NOMO-1 (cell line): ENCODE results near the gene TEX101.
"Not testable (repeated sequence)": the region's sequence is repeated elsewhere in the genome, so short reads cannot be mapped to it uniquely, and the experiment has no call there.

Source experiments
- DNase-seq, 2 experiments: peaks; one replicate each; lab custom pipeline; 2025; ENCODE audit not compliant: unreplicated experiment in 2 of 2; lab: John Stamatoyannopoulos, UW

Gene TEX101

DNA sequence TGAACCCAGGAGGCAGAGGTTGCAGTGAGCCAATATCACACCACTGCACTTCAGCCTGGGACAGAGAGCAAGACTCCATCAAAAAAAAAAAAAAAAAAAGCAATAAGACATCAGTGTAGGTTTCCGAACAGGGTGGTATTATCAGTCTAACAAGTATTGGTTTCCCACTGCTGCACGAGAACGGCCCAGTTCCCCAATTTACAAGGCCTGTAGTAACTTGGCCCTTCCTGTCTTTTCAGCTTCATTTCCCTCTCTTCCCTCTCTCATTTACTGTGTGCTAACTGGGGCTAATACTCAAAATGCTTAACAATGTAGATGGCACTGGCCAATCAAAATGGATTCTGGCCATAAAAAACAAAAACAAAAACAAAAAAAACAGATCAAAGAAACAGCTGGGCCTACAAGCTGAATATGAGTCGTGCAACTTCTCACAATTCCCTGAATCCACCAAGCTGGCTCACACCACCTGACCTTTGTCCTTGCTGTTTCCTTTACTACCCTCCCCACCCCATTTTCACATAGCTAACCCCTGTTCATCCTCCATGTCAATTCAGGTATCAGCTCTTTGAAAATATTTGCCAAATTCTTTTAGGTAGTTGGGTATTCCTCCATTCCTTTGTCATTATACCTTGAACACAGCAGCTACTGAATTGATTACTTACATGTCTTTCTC lies 2.4 kb downstream of the TEX101 start:
- peak; percentile 60 to 73 for DNase-seq

DNA sequence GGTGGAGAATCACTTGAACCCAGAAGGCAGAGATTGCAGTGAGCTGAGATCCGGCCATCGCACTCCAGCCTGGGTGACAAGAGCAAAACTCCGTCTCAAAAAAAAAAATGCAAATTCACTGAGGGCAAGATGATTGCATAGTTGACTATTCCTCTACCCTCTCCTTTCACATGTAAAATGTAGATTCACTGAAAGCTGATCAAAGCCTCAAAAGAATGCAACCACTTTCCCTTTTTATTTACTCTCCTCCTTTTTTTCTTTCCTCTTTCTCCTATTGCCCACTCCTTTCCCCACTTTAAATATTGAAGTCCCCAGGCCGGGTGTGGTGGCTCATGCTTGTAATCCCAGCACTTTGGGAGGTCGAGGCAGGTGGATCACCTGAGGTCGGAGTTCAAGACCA lies 6.3 kb downstream of the TEX101 start:
- DNase-seq: no peak

DNA sequence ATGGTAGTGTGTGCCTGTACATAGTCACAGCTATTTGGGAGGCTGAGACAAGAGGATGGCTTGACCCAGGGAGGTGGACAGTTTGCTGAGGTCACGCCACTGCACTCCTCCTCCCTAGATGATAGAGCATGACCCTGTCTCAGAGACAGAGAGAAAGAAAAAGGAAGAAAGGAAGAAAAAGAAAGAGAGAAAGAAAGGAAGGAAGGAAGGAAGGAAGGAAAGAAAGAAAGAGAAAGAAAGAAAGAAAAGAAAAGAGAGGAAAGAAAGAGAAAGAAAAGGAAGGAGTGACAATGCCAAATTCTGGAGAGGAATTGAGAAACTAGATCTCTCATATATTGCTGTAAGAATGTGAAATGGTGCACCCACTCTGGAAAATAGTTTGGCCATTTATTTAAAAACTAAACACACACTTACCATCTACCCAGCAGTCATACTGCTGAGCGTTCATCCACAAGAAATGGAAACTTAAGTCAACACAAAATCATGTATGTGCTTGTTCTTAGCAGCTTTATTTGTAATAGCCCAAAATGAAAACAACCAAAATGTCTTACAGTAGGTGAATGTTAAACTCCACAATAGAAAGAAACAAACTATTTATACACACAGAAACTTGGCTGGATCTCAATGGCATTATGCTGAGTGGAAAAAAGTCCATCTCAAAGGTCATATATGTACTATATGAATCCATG lies 7.5 kb downstream of the TEX101 start:
- no peak for DNase-seq

DNA sequence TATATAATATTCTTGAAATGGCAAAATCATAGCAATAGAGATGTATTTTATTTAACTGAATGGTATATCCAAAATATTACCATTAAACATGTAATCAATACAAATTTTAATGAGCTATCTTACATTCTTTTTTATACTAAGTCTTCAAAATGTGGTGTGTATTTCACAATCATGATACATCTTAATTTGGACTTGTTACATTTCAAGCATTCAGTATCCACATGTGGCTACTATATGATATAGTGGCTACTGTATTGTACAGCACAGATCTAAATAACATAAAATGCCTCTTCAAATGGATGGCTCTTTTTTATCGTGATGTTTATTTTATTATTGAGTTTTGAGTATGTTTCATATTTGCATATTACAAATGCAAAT lies 8.0 kb downstream of the TEX101 start:
- DNase-seq: no peak

DNA sequence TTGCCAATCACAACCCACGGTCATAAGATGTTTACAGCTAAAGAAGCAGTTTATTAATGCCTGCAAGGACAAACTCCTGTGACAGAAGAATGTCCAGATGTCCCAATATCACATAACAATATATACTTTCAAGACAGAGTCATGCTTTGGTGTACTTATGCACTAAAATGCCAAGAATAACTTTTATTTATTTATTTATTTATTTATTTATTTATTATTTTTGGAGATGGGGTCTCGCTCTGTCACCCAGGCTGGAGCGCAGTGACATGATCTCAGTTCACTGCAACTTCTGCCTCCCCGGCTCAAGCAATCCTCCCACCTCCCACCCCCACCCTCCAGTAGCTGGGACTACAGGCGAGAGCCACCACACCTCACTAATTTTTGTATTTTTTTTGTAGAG lies 9.1 kb downstream of the TEX101 start:
- no peak for DNase-seq

DNA sequence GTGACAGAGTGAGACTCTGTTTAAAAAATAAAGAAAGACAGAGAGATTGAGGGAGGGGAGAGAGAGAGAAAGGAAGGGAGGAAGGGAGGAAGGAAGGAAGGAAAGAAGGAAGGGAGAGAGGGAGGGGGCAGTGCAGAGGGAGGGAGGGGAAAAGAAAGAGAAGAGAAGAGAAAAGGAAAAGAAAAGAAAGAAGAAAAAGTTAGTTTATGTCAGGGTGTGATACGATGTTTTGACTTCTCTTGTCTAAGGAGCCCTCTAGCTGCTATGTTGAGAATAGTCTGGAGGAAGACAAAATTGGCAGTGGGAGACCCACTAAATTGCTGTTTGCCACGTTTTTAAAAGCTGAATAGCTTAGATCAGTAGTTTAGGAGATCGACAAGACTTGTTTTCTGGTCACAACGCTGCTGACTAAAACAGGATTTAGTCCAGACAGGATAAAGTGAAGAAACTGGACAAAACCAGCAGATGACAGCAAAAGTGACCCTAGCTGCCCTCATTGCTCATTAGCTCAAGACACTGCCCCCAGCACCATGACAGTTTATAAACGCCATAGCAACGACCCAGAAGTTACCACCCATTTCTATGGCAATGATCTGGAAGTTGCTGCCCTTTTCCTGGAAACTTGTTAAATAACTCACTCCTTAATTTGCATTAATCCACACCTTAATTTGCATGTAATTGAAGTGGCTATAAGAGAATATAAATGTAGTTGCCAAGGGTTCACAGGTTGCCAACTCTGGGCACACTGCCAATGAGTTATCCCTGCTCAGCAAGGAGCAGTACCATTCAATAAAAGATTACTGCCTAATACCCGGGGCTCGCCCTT lies 11.1 kb downstream of the TEX101 start:
- peak in 1 of 2 experiments; percentile 70 for DNase-seq

DNA sequence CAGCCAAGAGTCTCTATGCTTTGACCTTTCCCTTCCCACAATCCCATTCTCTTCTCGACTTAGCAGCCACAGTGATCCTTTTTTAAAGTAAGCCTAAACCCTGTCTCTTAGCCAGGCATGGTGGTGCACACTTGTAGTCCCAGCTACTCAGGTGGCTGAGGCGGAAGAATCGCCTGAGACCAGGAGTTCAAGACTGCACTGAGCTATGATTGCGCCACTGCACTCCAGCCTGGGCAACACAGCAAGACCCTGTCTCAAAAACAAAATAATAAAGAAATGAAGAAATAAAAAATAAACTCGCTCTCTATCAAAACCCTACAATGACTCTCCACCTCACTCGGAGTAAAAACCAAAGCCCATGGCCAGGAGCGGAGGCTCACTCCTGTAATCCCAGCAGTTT lies 14.7 kb downstream of the TEX101 start:
- DNase-seq: no peak

DNA sequence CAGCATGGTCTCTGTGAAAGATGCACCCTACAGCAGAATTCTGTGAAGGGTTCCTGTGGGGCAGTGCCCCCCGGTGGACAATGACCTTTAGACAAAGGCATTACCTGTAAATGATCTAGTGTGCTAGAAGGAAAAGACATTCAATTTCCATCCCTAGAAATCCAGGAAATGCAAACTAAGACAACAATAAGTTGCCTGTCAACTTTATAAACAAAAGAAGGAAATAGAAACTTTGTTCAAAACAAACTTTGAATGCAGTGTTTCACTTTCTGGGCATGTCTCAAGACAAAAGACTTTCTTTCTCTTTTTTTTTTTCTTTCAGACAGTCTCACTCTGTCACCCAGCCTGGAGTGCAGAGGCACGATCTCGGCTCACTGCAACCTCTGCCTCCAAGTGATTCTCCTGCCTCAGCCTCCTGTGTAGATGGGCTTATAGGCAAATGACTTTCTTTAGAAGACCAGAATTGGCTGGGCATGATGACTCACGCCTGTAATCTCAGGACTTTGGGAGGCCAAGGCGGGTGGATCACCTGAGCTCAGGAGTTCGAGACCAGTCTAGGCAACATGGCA lies 15.5 kb downstream of the TEX101 start:
- DNase-seq: no peak

DNA sequence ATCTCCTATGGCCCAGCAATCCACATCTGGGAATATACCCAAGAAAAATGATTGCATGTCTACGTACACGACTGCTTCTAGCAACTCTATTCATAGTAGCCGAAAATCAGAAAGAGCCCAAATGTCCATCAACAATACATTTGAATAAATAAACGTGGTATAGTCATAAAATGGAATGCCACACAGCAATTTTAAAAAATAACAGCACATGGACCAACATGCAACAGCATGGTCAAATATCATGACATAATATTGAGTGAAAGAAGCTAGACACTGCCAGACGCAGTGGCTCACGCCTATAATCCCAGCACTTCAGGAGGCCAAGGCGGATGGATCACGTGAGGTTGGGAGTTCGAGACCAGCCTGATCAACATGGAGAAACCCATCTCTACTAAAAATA lies 16.3 kb downstream of the TEX101 start:
- DNase-seq: no peak

DNA sequence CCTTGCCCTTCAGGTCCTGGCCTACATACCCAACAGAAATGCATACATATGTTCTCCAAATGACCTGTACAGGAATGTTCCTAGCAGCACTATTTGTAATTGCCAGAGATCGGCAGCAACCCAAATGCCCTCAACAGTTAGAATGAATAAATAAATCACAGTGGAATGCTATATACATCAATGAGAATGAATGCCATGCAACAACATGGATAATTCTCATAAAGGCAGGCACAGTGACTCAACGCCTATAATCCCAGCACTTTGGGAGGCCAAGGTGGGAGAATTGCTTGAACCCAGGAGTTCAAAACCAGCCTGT lies 18.6 kb downstream of the TEX101 start:
- no peak for DNase-seq

DNA sequence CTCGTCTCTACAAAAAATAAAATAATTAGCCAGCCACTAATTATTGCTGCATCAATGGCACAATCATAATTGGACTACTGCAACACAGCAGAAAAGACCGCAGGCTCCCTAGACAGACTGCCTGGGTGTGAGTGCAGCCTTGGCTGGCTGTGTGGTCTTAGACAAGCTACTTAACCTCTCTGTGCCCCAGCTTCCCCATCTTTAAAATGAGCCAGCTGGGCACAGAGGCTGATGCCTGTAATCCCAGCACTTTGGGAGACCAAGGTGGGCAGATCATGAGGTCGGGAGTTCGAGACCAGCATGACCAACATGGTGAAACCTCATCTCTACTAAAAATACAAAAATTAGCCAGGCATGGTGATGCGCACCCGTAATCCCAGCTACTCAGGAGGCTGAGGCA lies 19.0 kb downstream of the TEX101 start:
- no peak for DNase-seq

DNA sequence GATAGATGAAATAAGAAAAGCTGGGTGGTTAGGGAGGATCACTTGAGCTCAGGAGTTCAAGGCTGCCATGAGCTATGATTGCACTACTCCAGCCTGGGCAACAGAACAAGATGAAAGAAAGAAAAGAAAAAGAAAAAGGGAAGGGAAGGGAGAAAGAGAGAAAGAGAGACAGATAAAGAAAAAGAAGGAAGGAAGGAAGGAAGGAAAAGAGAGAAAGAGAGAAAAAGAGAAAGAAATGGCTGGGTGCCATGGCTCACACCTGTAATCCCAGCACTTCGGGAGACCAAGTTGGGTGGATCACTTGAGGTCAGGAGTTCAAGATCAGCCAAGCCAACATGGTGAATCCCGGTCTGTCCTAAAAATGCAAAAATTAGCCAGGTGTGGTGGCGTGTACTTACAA lies 21.1 kb downstream of the TEX101 start:
- no peak for DNase-seq

DNA sequence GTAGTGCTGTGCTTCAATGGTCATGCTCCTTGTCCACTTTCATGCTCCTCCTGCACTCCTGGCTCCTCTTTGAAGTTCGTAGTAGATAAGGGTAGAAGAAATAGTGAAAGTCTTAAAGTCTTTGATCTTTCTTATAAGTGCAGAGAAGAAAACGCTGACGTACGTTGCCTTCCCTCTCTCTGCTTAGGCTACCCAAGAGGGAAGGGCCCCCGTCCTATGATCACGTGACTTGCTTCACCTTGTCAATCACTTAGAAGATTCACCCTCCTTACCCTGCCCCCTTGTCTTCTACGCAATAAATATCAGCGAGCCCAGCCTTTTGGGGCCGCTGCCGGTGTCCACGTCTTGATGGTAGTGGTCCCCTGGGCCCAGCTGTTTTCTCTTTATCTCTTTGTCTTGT lies 22.6 kb downstream of the TEX101 start:
- DNase-seq: not testable (repeated sequence)

DNA sequence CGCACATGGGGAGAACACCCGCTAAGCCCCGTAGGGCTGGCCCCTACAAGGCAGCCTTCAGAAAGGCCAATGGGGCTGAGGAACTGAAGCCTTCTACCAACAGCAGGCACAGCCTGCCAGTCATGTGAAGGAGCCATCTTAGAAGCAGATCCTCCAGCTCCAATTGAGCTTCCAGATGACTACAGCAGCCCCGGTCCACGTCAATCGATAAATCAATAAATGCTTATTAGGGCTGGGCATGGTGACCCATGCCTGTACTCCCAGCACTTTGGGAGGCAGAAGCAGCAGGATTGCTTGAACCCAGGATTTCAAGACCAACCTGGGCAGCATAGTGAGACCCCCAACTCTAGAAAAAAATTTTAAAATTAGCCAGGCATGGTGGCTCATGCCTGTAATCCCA lies 23.0 kb downstream of the TEX101 start:
- DNase-seq: no peak

DNA sequence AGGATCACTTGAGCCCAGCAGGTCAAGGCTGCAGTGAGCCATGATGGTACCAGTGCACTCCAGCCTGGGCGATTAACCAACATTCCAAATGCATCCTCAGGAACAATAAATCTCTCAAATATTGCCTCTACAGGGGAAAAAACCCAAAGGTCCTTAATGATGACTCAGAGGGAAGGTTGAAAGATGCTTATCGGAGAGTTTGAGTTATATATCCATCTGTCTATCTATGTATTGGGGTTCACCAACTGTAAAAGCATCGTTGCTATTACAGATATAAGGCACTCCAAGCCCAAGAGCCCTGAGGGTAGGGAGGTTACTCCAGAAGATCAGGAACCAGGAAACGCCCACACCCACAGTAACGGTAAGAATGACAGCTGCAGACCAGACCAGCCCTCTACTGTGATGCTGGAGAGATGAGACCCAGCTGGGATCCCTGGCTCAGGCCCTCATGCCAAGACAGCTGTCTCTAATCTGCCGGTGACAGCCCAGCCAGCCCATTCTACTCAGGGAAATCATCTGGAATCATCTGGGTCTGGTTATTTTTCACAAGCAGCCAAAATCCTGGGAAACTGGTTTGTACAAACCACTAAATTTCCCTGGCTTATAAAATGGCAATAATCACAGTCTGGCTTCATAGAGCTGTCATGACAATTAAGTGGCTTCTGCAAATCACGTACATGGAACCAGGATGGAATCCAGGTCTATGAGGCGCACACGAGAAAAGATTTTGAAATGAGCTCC lies 23.8 kb downstream of the TEX101 start:
- DNase-seq: no peak

DNA sequence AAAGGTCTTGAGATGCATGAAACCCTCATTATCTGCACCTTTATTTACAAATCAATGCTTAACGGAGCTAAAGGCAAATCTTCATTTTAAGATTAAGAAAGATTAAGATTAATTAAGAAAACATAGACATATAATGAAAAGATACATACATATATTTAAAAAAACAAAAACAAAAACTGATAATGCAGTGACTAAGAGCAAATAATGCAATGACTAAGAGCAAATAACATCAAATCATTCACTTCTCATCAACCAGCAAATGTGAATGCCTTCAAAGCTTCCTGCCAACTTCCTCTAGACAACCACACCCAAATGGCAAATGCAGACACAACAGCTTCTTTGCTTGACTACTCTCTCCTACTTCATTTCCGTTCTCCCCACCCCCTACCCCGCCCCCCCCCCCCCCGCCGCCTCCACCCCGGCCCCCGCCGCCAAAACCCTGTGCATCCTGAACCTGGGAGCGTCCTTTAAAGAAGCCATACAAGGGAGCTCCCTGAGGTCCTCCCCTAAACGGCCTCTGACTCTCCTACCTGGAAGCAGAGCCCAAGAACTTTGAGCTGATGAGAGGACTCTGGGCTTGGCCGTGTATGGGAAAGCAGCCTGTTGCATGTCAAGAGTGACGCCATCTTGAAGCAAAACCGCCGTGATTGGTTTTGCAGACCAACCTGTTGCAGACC lies 24.5 kb downstream of the TEX101 start:
- peak; percentile 51 to 63 for DNase-seq

DNA sequence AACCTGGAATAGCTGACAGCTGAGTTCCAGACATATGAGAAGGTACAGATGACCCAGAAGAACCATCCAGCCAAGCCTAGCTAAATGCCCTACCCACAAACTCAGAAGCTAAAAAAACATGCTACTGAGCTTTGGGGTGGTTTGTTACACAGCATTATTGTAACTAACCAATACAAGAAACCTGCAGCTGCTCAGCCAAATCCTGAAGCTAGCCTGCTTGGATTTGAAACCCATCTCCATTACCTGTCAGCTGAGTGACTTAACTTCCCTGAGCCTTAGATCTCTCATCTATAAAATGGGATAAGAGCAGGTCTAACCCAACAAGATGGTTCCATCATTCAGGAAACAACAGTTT lies 25.0 kb downstream of the TEX101 start:
- DNase-seq: no peak

DNA sequence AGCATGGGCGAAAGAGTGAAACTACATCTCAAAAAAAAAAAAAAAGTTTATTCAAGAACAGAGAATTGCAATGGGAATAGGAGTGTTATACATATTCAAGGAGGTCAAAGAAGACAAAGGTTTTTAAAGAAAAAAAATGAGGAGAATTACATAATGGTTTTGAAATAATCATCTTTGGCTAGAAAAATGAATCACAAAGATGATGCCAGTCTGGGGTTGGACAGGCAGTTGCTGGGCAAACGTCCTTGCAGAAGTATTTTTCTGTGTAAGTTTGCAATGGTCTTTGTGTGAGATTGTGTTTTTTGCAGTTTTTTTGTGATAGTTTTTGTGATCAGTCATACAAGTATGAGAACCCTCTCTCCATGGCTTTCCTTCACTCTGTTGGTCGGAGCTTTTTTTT lies 27.0 kb downstream of the TEX101 start:
- DNase-seq: peak in 1 of 2 experiments; percentile 29

DNA sequence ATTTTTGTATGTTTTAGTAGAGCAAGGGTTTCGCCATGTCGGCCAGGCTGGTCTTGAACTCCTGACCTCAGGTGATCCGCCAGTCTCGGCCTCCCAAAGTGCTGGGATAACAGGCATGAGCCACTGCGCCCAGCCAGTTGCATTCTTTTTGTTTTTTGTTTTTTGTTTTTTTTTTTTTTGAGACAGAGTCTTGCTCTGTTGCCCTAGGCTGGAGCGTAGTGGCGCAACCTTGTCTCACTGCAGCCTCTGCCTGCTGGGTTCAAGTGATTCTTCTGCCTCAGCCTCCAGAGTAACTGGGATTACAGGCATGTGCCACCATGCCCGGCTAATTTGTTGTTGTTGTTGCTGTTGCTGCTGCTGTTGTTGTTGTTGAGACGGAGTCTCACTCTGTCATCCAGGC lies 29.4 kb downstream of the TEX101 start:
- DNase-seq: not testable (repeated sequence)

DNA sequence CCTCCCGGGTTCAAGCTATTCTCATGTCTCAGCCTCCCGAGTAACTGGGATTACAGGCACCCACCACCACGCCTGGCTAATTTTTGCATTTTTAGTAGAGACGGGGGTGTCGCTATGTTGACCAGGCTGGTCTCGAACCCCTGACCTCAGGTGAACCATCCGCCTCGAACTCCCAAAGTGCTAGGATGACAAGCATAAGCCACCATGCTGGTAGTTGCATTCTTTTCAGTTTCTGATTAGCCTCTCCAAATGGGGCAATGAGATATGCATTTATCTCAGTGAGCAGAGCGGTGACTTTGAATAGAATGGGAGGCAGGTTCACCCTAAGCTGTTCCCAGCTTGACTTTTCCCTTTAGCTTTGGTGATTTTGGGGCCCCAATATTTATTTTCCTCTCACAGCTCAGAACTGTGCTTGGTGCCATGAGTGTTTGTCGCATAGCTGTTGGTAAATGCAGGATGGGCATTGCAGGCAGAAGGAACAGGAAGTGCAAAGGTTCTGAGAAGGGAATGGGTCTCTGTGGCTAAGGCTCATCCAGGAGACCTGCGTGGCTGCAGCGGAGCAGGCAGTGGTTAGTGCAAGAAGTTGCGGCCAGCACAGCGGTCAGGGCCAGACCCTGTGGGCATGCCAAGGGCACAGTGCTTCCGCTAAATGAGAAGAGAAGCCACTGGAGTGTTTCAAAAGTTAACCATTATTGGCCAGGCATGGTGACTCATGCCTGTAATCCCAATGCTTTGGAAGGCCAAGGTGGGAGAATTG lies 30.0 kb downstream of the TEX101 start:
- DNase-seq: peak; percentile 47 to 50
